Epithelial cell of esophagus (primary cell): Measurements from ENCODE around the gene CNDP1.
A peak's percentile ranks its signal among the peaks of the same experiment; 100 is the strongest.
"Not testable (repeated sequence)": the region's sequence is repeated elsewhere in the genome, so short reads cannot be mapped to it uniquely, and the experiment has no call there.

Source experiments
- DNase-seq: peaks from one replicate; pipeline ENCODE4 v3.0.0; 2010; ENCODE audit warnings: low read depth
- H3K4me3 ChIP-seq: 2 replicates; pipeline ENCODE4 v1.5.1; 2011; ENCODE audit warnings: mild to moderate bottlenecking, low read length, control low read depth
- TF ChIP-seq, protein P1 (sequence below): IDR thresholded peaks from 2 replicates; pipeline ENCODE4 v1.5.1; 2011; ENCODE audit warnings: low read depth, mild to moderate bottlenecking, low read length, control low read depth, inconsistent platforms; ENCODE audit not compliant: insufficient read depth; ENCODE audit errors: missing control alignments

Gene CNDP1

DNA sequence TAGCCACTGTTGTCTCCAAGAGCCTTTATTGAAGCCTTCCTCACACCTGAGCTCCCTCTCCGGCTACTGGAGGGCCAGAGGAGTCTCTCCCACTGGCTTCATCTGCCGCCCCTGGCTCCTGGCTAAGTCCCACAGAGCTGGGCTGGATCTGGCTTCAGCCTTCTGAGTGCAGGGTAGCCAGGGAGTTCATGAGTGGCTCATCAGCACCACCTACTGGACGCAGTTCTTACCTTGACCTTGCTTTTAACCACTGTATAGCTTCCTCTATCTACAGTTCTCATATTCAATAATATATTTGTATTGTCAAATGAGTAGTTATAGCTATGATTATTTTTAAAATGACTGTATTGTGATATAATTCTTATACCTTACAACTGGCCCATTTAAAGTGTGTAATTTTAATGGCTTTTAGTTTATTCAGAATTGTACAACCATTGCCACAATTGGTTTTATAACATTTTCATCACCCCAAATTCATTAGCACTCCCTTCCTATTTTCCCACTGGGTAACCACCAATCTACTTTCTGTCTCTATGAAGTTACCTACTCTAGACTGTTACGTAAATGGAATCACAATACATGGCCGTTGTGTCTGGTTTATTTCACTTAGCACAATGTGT is 17.7 kb downstream of the CNDP1 start:
- peak; percentile 86 for DNase-seq
- TF ChIP-seq, protein P1, sequence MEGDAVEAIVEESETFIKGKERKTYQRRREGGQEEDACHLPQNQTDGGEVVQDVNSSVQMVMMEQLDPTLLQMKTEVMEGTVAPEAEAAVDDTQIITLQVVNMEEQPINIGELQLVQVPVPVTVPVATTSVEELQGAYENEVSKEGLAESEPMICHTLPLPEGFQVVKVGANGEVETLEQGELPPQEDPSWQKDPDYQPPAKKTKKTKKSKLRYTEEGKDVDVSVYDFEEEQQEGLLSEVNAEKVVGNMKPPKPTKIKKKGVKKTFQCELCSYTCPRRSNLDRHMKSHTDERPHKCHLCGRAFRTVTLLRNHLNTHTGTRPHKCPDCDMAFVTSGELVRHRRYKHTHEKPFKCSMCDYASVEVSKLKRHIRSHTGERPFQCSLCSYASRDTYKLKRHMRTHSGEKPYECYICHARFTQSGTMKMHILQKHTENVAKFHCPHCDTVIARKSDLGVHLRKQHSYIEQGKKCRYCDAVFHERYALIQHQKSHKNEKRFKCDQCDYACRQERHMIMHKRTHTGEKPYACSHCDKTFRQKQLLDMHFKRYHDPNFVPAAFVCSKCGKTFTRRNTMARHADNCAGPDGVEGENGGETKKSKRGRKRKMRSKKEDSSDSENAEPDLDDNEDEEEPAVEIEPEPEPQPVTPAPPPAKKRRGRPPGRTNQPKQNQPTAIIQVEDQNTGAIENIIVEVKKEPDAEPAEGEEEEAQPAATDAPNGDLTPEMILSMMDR, result peak; percentile 92
- no peak overlapping the region for H3K4me3 ChIP-seq

DNA sequence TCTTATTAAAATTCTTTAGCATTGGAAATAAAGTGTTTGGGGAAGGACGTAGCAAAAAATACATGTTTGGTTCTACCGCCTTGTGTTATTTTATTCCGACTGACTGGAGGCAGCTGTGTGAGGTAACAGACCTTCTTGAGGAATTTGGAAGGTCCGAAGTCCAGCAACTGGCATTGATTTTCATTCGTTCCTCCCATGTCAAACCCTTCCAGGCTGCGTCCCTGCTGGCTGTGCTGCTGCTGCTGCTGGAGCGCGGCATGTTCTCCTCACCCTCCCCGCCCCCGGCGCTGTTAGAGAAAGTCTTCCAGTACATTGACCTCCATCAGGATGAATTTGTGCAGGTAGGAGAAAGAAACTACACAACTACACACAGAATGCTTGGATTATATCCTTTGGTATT is 21.8 kb downstream of the CNDP1 start:
- no peak for DNase-seq
- TF ChIP-seq, protein P1, result no peak
- no peak overlapping the region for H3K4me3 ChIP-seq

DNA sequence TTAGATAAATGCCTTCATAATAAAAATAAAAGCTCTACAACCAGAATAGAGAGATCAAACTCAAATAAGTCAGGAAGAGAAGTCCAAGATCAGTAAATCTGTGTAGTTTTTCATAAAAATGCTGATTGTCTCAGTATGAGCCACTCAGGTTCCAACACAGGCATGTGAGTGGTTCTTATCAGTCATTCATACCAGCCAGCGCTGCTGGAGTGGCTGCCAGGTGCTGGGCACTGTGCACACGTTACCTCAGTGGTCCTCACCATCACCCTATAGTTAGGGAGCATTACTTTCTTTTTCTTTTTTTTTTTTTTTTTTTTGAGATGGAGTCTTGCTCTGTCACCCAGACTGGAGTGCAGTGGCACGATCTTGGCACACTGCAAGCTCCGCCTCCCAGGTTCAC is 23.8 kb downstream of the CNDP1 start:
- DNase-seq, result no peak
- TF ChIP-seq, protein P1, result no peak
- H3K4me3 ChIP-seq, result no peak overlapping the region

DNA sequence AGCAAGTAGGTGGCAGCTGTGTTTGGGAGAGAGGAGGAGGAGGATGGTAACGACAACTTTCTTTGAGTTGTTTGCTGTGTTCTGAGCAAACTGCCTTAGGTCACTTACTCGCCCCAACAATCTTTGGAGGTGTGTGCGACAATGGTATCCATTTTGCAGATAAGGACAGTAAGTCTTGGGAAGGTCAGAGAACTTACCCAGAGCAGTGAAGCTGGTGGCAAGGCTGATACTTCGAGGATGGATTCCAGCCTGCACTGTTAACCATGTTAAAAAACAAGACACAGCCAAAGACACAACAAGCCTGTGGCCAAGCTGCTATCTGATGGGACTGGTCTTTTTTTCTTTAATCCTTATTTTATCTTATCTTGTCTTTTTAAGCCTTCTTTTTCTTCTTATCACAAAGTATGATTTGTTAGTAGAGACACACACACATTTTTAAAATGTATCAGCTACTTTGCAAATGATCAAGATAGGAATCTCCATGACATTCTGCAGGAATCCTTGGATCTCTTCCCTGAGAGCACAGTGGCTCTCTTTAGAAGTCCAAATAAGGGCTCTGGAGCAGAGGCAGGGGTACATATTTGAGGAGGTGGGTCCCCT is 27.9 kb downstream of the CNDP1 start:
- H3K4me3 ChIP-seq, result no peak overlapping the region
- TF ChIP-seq, protein P1, result no peak
- DNase-seq, result no peak

DNA sequence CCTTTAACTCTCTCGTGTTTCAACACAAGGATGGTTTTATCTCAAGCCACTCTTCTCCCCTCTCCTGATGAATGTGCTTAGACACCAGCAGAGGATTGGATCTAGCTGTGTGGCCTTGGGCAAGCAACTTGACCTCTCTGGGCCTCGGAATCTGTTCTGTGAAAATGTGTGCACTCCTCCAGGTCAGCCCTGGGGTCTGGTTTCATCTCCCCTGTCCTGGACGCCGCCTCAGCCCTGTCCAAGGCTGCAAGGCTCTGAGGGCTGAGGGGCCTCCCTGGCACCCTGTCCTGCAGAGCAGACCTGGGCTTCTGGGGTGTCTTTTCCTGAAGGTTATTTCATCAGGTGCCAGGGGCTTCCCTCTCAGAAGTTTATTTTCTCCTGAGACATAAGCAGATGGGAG is 28.5 kb downstream of the CNDP1 start:
- H3K4me3 ChIP-seq, result no peak overlapping the region
- TF ChIP-seq, protein P1, result no peak
- DNase-seq, result no peak

DNA sequence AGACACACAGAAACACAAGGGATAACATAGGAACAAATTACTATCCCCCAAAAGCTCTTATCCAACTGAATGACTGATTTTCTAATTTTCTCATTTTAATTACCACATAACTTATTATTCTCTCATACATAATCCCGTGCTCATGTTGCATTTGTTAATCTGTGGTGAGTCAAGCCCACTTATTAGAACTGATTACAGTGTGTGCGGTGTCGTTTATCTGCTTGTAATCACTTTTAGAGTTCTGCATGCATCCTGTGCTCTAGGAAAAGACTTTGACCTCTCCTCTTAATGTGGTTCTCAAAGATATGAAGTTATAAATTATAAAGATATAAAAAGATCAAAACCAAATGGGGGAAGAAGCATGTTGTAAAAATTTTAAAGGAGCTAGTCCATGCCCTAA is 29.7 kb downstream of the CNDP1 start:
- DNase-seq, result no peak
- no peak overlapping the region for H3K4me3 ChIP-seq
- TF ChIP-seq, protein P1, result no peak

DNA sequence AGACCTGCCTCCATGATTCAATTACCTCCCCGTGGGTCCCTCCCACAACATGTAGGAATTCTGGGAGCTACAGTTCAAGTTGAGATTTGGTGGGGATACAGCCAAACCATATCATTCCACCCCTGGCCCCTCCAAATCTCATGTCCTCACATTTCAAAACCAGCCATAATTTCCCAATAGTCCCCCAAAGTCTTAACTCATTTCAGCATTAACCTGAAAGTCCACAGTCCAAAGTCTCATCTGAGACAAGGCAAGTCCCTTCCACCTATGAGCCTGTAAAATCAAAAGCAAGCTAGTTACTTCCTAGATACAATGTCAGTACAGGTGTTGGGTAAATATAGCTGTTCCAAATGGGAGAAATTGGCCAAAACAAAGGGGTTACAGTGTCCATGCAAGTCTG is 30.9 kb downstream of the CNDP1 start:
- H3K4me3 ChIP-seq, DNase-seq: not testable (repeated sequence)

DNA sequence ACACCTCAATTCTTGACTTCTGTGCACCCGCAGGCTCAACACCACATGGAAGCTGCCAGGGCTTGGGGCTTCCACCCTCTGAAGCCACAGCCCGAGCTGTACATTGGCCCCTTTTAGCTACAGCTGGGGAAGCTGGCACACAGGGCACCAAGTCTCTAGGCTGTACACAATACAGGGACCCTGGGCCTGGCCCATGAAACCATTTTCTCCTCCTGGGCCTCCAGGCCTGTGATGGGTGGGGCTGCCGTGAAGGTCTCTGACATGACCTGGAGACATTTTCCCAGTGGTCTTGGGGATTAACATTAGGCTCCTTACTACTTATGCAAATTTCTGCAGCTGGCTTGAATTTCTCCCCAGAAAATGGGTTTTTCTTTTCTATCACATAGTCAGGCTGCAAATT is 31.7 kb downstream of the CNDP1 start:
- H3K4me3 ChIP-seq, DNase-seq: not testable (repeated sequence)
